ENCODE results near the gene AKR7A3.

Gene AKR7A3

DNA sequence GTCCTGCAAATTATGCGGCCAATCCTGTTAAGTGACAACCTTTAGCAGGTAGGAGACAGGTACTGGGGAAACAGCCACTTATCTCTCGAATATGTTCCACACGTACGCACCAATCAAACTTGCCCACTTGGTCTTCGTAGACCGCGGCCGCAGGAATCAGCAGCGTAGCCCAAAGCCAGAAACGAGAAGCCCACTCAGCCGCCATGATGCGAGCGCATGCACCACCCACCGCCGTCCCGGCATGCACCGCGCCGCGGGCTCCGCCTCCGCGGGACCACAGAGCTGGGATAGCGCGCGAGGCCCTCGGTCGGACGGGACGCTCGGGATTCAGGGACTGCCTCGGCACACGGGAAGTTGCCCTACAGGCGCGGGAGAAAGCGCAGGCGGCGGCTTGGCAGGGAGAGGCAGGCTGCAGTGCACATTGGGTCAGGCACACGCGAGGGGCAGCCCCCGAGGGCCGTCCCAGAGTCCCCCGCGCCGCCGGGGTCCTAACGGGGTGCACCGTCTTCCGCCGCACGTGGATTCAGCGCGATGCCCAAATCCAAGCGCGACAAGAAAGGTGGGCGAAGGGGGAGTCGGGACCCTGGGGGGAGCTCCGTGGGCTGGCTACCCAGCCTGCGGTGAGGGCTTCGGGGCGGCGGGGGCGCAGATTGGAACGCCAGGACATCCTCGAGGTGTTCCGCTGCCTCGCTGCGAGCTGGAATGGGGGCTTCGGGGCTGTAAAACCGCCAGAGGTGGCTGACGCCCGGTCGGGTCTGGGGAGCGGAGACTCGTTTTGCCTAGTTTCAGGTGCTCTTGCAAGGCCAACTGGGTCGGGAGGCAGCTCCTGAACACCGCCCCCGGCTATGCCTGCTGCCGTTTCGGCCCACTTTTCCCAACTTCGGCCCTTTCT is 37.0 kb downstream of the AKR7A3 start, which contains the start of the genes EMC1 and MRTO4:
Gene EMC1, minus strand, starts transcription at position 220 of the 892 bp plus-strand sequence. Its CDS starts 15 bp downstream, at position 205.
Gene MRTO4, plus strand, starts transcription at position 501 of the 892 bp plus-strand sequence. Its CDS starts 31 bp downstream, at position 532.
- no peak for DNase-seq

DNA sequence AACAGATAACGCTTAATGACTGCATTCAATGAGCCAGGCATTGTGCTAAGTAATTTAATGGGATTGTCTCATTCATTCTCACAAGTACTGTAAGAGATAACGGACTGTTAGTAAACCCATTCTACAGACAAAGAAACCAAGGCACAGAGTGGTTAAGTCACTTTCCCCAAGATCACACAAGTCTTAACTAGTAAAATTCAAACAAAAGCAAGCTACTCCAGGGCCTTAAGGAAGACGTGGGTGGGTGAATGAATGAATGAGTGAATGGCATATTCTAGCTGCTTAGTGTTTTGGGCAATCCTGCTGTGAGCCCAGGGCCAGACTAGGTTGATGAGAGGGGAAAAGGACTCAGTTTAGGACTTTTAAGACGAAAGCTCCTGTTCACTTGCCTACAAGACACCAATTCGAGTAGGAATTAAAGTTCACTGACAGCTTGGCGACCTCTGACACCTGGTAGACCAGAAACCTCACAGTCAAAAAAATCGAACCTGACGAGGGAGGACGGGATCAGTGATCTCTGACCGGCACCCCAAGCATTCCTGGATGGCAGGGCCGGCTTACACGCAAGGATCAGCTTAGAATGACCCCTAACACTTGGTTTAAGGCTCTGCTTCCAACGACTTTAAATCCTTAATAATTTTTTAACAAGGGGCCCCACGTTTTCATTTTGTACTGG is 37.8 kb downstream of the AKR7A3 start:
- DNase-seq, result no peak

DNA sequence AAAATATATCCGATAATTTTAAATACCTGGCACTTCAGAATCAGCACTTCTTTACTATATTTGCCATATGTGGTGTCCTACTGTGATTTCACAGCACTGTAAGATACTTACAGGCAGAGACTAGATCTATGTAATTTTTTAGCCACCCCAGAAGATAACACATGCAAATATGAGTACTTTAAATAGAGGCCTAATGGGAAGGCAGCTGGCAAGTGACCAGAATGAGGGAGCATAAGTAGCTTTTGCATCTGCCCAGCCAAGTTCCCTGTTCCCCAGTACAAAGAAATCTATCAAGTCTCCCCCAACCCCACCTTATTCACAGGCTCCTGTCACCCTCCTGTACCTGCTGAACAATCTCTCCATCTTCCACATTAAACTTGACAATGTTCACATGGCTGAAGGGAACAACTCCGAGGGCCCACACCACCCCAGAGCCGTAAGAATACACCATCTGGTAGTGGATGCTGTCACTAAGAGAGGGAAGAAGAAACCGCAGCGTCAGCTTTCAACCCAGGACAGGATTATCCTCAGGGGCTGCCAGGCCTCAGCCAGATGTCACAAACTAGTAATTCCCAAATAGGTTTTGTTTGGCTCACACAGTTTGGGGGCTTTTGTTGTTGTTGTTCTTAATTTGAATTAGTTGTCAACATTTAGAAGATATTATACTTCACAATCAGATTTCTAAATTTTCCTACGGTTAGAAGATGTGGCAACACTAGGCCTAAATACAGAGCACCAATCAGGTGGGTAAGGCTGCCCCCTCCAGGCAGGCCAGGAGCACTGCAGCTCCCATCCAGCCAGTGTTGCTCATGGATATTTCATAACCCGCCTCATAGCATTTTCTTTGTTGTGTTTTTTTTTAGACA is 47.7 kb downstream of the AKR7A3 start:
- no peak for DNase-seq

DNA sequence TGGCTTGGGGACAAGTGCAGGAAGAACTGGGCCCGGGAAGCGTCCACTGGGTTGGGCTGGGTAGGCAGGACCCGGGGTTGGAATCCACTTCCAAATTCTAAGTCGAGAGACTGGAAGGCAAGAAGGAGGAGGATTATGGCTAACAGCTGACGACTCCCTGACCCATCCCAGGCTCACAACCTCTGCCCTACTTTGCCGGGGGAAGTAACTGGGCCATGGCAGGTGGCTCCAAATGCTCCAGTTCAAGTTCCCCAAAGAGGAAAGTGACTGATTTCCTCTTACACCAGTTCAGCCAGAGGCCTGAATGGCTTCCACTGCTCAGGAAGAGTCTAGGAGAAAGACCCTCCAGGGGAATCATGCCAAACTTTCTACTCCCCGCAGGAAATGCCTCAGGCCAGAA is 48.7 kb downstream of the AKR7A3 start:
- no peak for DNase-seq

DNA sequence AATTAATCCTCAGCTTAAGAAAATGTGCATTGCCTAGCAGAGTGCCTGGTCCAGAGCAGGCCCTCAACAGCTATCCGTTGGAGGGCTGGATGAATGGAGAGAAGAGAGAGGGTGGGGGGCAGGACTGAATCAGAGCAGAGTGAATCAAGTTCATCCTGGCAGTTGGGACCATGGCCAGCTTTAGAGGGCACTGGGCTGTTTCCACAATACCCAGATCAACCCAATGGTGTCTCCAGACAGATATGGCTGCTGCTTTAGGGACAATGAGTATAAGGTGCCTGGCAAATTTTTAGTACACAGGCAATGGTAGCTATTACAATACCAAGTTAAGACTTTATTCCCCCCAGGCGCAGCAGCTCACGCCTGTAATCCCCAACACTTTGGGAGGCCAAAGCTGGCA is 54.3 kb downstream of the AKR7A3 start:
- no peak for DNase-seq

Data from NCI-H187 treated with DMSO at 0.1 percent for 48 hours (cell line).